Activated naive CD4-positive, alpha-beta T cell treated with anti-CD3 and anti-CD28 coated beads, Interleukin-2, amount 50 U/mL, for 16 hours (primary cell): ENCODE data around the gene TRMT44.

Experiments
- DNase-seq: peaks from one replicate; pipeline ENCODE4 v3.0.0-alpha.2; 2020

The TRMT44 gene

DNA sequence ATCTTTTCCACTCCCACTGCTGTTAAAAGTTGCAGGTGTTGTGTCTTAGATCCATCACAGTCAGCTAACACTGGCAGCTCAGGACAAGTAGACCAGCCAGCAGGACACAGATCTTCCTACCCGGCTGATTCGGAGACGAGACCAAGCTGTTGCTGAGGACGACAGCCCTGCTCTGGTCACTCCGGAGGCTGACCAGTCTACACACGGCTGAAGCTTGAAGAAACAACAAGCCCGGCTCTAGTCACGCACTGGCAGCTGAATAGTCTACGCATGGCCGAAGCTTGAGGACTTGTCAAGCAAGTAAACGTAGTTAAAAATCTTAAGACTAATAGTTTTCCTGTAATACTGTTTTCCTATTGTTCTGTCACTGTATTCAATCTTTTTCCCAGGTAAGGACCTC, 1.8 kb upstream of the TRMT44 start:
- DNase-seq, result no peak

- DNase-seq, result no peak
Observed at GRCh38 chr4:8439168-8439567, 1.4 kb upstream of the TRMT44 start.

DNA sequence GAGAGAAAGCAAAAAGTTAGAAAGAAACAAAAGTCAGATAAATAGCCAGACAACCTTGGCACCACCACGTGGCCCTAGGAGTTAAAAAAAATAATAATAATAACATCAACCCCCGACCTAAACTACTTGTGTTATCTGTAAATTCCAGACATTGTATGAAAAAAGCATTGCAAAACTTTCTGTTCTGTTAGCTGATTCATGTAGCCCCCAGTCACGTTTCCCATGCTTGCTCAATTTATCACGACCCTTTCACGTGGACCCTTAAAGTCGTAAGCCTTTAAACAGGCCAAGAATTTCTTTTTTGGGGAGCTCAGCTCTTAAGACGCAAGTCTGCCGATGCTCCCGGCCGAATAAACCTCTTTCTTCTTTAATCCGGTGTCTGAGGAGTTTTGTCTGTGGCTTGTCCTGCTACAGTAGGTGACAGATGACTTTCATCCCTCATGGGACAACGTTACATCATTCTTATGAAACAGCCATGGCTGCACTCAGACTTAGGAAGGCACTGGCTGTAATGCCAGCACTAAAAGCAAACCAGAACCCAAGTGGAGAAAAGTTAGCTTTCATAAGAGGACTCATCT, 574 bp upstream of the TRMT44 start:
- no peak for DNase-seq

- no peak for DNase-seq
Observed at GRCh38 chr4:8441499-8442091, 1.0 kb downstream of the TRMT44 start.

GRCh38 chr4:8442596-8443358, 2.2 kb downstream of the TRMT44 start:
- no peak for DNase-seq

- DNase-seq, result no peak
Observed at GRCh38 chr4:8443801-8444200, 3.2 kb downstream of the TRMT44 start.

GRCh38 chr4:8446122-8446521, 5.5 kb downstream of the TRMT44 start:
- DNase-seq, result no peak

DNA sequence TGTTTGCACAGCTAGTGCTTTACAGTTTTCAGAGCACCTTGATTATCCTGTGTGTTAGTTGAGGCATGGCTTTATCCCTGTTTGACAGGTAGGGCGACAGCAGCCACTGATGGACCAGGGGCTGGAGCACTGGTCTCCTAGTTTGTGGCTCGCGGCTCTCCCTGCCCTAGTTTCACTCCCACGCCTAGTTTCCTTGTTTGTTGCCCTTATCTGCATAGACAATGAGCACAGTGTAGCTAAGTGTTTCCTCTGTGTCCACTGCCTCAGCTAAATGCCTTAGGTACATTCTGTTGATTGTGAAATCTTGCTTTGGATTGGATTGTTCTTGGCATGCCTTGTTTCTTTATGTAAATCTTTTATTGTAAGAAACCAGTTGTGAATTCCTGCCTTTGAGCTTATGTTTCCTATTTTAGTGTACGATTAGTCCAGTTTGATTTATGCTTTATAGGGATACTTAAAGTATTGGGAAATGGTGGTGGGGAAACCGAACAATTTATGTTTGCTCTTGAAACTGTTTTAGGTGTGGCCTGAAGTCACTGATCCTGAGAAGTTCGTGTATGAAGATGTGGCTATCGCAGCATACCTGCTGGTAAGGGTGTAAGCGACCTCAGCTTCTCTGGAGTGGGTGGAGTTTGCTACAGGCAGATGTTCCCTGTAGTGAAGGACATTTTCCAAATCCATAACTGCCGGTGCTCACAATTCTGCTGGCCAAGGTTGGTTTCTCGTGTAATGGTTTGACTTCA, 11.0 kb downstream of the TRMT44 start:
- no peak for DNase-seq

GRCh38 chr4:8453957-8454356, 13.4 kb downstream of the TRMT44 start:
- DNase-seq, result no peak

DNA sequence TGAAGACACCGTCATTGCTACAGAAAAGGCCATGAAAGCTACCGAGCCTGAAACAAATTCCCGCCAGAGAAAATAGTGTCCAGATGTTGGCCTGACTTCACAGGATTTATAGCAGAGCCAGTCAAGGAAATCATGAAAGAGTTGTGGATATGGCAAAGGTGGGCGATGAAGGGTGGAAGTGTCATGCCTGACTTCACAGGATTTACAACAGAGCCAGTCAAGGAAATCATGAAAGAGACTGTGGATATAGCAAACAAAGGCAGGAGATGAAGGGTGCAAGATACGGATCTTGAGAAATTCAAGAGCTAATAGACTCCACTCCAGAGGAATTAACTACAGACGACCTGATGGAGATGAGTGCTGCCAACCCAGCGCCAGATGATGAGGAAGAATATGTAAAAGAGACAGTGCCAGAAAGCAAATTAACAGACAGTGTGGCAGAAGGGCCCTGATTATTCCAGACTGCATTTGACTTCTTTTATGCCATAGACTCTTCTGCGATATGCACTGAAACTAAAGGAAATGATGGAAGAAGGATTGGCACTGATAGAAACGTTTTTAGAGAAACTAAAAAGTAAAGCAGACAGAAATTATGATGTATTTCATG, 17.2 kb downstream of the TRMT44 start:
- no peak for DNase-seq

DNA sequence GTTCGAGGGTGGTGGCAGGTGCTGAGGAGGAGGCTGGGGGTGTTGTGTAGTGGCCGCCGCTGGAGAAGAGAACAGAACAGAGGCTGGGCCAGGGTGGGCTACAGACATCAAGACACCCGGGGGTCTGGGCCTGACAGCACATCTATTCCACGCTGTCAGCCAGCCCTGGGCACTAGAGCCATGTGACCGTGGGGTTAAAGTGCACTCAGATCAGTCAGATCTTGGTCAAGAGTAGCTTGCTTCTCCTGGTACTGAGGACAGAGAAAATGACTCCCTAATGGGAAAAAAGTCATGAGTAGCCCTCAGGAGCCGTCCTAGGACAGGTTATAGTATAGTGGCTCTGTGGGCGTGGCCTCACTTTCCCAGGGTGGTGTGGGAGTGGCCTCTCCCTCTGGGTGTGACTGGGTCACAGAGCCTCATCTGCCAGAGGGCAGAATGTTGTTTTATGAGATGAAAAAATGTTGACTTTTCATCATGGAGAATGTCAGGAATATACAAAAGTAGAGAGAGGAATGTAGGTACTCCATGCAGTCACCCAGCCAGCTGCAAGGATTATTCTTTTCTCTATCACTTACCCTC, 19.4 kb downstream of the TRMT44 start:
- DNase-seq, result no peak

DNA sequence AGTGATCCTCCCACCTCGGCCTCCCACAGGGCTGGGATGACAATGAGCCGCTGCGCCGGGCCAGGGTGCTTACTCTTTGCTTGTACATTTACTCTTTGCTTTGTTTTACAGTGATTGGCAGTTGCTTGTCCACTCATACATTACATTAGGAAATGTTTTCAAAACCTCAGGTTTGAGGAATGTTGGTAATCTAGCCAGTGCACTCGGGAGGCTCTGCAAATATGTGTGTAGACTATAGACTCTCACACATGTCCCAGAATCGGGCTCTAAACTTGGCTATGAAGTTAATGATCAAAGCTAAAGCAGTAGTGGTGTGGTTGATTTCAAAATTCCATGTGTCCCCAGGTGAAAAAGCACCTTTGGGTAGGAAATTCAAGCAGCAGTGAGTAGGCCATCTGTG, 20.5 kb downstream of the TRMT44 start:
- no peak for DNase-seq

GRCh38 chr4:8461616-8462015, 21.0 kb downstream of the TRMT44 start:
- DNase-seq, result no peak

DNA sequence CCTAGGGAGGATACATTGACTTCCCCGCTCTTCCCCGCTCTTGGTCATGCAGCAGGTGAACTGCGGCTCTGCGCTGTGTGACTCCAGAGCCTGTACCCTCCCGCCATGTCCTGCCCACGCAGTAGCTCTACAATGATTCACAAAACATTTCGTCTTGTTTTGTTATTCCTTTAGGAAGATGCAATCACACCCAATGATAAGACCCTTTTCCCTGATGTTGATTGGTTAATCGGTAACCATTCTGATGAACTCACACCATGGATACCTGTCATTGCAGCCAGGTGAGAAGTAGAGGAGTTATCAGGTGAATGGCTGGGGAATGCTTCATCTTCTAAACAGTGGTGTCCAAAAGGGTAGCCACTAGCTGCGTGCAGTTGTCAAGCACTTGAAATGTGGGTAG, 23.2 kb downstream of the TRMT44 start:
- DNase-seq, result no peak

DNA sequence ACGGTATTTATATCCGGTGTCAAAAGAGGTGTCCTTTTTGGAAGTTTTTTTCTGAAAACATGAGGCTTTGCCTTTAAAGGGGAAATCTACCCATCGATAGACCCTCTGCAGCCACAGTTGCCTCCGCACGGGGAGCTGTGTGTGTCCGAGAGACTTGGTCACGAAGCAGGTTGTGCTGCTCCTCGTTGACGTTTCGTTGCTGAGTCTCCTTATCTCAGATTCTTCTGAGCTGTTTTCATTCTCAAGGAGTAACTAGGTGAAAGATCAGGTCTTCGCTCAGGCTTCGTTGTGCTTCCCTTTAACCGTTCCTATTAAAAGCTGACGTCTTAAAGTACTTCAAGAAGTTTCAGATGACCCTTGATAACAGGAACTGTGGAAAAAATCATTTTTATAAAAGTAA, 23.8 kb downstream of the TRMT44 start:
- no peak for DNase-seq

DNA sequence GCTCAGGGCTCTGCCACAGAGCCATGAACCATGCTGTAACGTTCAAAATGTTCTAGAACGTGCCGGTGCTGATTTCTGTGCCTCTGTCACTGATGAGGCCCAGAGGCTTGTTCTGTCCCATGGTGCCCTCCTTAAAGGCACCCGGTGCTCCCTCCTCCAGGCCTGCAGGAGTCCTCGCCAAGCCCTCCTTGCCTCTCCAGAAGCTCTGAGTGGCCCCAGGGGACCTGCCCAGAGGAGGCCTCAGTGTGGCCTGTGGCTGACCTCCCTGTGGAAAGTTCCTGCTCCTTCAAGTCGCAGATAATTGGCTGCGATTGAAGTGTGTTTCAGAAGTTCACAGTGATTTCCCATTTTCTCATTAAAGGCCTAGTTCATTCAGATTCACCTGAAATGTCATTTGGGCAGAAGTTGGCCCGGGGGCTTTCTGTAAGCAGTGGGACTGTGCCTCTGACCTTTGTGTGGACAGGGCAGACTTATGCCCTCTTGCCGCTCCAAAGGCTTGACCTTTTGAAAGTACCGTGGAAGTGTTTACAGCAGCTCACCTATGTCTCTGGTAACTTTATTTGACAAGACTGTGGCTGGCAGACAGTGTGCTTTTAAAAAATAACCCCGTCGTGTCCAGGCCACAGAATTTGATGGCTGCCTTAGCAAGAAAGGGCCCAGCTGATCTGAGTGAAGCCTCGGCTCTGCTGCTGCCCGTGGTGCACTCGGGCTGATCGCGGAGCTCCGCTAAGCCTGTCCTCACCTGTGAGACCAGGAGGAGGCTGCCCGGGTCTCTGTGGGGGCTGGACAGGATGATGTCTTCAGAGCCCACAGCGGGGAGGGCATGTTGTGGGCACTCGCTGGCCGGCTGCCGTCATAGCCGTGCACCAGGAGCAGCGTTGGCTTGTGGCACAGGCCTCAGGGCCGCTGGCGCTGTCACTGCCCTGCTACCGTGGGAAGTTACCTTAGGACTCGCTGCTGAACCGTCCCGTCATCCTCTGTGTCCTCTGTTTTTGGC, 25.3 kb downstream of the TRMT44 start:
- no peak for DNase-seq

DNA sequence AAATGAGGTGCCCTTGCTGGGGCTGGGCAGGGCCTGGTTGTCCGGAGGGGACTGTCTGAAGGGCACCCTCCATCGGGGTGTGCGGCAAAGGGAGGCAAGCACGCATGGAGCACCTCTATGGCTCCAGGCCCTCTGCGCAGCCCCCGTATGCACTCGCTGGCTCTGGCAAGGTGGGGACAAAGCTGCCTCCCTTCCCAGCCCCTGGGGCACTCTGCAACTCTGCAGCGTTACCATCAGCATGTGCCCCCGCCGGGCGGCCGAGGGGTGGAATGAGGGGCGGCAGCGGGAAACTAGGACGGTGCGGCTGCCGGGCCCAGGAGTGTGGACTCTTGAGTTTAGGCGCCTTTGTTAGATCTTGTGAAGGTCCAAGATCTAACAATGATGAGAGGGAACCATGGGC, 26.4 kb downstream of the TRMT44 start:
- no peak for DNase-seq

- peak; percentile 55 for DNase-seq
Observed at GRCh38 chr4:8468746-8469535, 28.4 kb downstream of the TRMT44 start.

DNA sequence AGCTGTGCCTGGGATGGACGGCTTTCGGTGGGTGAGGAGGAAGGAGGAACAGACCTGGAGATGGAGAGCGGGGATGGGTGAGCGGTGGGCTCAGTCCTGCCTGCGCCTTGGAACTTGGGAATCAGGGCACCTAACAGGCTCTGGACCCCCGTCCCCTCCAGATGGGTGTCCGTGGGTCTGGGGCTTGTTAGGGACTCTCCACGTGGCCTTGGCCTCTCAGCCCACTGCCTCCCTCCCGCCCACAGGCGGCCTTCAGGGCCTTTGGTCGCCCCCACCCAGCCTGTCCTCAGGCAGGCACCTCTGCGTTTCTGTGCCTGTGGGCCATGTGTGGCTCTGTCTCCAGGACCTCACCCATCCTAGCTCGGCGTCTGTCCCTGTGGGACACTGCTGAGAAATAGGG, 29.0 kb downstream of the TRMT44 start:
- DNase-seq, result no peak

DNA sequence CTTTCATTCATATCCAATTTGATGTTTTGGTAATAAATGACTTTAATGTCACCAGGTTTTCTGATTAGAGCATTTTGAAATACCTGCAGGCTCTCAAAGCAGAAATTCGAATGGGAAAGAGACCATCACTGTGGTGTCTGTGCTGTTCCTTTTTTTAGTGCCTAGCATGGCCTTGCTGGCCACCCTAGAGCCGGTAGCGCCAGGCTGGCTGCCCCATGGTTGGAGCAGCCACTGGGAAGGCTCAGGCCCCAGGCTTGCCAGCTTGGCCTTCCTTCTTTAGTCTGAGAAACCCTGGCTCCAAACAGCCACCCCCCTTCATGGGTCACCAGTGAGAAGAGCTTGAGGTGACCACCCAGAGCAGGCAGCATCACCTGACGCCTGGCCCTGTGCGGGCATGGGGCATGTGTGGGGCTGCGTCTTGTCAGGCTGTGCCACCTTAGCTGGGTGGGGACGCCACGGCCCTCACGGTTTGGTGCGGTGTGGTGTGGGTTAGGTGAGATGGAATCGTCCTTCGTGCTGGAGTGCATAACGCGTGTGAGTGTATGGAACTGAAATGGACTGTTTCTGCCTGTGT, 30.0 kb downstream of the TRMT44 start:
- DNase-seq, result no peak
